ENCODE results near the gene DOK3. TPM values are rescaled to one million over a fixed set of nuclear protein-coding genes. Genes with fewer than 3 reads are reported as not detected.
A peak's percentile ranks its signal among the peaks of the same experiment; 100 is the strongest.

DOK3 gene
- total RNA-seq, 1 donor from 2014 or later, result 11.6 TPM

DNA sequence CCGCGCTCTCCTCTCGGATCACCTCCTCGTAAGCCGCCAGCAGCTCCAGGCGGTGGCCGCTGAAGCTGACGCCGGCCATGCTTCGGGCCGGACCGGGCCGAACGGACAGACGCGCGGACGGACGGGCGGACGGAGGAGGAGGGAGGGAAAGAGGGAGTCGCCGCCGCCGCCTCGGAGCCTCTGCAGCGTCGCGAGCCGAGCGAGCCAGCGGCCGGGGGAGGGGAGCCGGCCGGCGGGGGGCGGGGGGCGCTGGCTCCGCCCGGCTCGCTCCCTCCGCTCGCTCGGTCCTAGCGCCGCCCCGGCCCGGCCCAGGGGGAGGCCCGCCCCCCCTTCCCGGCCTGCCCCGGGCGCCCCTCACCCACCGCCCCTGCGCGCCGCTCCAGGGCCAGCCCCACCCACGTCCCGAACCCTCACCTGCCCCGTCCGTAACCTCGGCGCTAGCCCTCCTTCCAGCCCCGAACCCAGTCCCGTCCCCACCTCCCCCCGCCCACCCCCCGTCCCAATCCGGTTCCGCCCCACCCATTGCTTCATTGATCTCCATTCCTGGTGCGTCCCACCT lies 36.1 kb downstream of the DOK3 start, which contains the start of gene DBN1:
Gene DBN1 (minus strand): TSS at position 192 of the 559 bp plus-strand sequence. CDS start 113 bp downstream, at position 79.
- H3K4me3 Mint-ChIP-seq (ENCODE audit: low read depth), result peak within 1 kb of the TSS; percentile 82
- H3K9me3 Mint-ChIP-seq (ENCODE audit: low read depth), result no peaks in the 10 kb centered on the region
- H3K27ac Mint-ChIP-seq, result peak within 1 kb of the TSS; percentile 96
- TF ChIP-seq, protein P1, sequence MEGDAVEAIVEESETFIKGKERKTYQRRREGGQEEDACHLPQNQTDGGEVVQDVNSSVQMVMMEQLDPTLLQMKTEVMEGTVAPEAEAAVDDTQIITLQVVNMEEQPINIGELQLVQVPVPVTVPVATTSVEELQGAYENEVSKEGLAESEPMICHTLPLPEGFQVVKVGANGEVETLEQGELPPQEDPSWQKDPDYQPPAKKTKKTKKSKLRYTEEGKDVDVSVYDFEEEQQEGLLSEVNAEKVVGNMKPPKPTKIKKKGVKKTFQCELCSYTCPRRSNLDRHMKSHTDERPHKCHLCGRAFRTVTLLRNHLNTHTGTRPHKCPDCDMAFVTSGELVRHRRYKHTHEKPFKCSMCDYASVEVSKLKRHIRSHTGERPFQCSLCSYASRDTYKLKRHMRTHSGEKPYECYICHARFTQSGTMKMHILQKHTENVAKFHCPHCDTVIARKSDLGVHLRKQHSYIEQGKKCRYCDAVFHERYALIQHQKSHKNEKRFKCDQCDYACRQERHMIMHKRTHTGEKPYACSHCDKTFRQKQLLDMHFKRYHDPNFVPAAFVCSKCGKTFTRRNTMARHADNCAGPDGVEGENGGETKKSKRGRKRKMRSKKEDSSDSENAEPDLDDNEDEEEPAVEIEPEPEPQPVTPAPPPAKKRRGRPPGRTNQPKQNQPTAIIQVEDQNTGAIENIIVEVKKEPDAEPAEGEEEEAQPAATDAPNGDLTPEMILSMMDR (IDR thresholded peaks at IDR 0.05; ENCODE audit: unreplicated experiment), result no peak
- peaks cover 5% of the 10 kb centered on the region for H3K27me3 Mint-ChIP-seq
- peak; percentile 54 for DNase-seq (ENCODE audit: low spot score, unreplicated experiment)
- H3K36me3 Mint-ChIP-seq (ENCODE audit: insufficient read depth), result peaks cover 6% of the 10 kb centered on the region
- H3K4me1 Mint-ChIP-seq (ENCODE audit: low read depth), result peaks cover 26% of the 10 kb centered on the region

DNA sequence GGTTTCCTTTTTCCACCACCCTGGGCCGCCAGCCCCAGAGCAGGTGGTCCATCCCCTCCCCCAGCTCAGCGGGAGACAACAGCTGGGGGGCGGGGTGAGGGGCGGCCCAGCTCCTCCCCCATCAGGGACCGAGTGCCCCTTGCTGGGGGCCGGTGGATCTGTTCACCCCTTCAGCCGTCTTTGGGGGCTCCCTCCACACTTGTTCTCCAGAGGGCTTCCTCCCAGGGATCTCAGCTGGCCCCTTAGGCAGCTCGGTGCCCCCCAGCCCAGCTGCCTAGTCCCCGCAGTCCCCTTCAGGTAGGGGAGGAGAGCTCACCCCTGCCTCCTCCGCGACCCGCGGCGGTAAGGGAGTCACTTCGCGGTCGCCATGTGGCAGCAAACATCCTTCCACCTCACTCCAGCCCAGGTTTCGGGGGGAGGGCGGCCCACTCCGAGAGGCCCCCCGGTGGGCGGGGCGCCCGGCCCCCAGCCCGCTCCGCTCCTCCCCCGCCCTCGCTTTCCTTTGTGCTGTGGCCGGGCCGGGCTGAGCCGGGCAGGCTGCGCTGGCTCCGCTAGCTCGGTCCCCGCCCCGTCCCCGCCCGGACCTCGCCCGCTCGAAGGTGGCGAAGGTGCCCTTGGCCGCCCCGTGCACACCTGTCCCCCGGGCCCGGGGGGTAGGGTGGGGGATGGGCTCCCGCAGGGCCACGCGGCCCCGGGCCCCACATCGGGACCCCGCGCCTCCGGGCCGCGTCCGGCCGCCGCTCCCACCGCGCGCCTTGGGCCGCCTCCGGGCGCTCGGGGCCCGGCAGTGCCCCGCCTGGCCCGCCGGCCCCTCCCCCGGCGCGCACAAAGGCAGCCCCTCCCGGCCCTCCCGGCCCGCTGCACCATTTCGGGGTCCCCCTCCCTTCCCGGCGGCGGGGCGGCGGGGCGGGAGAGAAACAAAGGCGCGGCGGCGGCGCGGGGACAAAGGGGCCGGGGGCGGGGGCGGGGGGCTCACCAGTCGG lies 36.9 kb downstream of the DOK3 start:
- TF ChIP-seq, protein P1 (IDR thresholded peaks at IDR 0.05; ENCODE audit: unreplicated experiment), result no peak
- Mint-ChIP-seq H3K27ac (peak overlapping the region; percentile 90), H3K27me3 (peaks cover 5% of the 10 kb centered on the region), H3K36me3 (ENCODE audit: insufficient read depth) (peaks cover 9% of the 10 kb centered on the region), H3K4me1 (ENCODE audit: low read depth) (peaks cover 26% of the 10 kb centered on the region), H3K9me3 (ENCODE audit: low read depth) (no peaks in the 10 kb centered on the region), H3K4me3 (ENCODE audit: low read depth) (peak overlapping the region; percentile 82)
- DNase-seq (ENCODE audit: low spot score, unreplicated experiment), result peak; percentile 69

DNA sequence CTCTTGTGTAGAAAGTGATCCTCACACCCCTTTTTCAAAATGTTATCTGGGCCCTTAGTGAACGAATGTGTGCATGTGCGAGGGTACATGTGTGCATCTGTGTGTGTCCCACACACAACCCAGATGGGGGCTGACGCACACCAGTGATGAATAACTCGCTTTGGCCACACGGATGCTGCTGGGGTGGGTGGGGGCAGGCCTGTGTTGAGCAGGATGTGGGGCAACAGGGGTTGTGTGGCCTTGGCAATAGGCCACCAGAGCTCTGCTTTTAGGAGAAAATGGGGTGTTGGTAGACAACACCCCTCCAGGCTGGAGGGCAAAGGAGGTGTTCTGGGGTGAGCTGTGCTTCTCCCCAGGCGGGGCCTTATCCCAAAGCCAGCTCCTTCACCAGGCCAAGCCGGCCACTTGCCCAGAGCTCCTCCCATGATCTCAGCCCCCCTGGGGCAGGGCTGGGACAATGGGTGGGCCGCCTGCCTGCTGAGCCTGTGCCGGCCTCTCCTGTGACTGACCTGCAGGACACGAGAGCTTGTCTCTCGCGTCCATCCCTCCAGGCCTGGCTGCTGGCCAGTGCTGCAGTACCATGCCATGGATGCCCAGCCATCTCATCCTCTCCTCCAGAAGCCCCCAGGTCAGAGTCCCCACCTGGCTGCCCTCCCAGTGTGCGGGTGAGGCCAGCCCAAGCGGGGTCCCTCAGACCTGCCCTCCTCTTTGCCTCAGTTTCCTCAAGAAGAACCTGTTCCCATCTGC lies 37.8 kb downstream of the DOK3 start:
- peaks cover 16% of the 10 kb centered on the region for H3K36me3 Mint-ChIP-seq (ENCODE audit: insufficient read depth)
- no peak for DNase-seq (ENCODE audit: low spot score, unreplicated experiment)
- peak overlapping the region; percentile 84 for H3K27ac Mint-ChIP-seq
- H3K4me1 Mint-ChIP-seq (ENCODE audit: low read depth), result peaks cover 26% of the 10 kb centered on the region
- H3K27me3 Mint-ChIP-seq, result peaks cover 5% of the 10 kb centered on the region
- TF ChIP-seq, protein P1 (IDR thresholded peaks at IDR 0.05; ENCODE audit: unreplicated experiment), result no peak
- peak overlapping the region; percentile 82 for H3K4me3 Mint-ChIP-seq (ENCODE audit: low read depth)
- no peaks in the 10 kb centered on the region for H3K9me3 Mint-ChIP-seq (ENCODE audit: low read depth)

DNA sequence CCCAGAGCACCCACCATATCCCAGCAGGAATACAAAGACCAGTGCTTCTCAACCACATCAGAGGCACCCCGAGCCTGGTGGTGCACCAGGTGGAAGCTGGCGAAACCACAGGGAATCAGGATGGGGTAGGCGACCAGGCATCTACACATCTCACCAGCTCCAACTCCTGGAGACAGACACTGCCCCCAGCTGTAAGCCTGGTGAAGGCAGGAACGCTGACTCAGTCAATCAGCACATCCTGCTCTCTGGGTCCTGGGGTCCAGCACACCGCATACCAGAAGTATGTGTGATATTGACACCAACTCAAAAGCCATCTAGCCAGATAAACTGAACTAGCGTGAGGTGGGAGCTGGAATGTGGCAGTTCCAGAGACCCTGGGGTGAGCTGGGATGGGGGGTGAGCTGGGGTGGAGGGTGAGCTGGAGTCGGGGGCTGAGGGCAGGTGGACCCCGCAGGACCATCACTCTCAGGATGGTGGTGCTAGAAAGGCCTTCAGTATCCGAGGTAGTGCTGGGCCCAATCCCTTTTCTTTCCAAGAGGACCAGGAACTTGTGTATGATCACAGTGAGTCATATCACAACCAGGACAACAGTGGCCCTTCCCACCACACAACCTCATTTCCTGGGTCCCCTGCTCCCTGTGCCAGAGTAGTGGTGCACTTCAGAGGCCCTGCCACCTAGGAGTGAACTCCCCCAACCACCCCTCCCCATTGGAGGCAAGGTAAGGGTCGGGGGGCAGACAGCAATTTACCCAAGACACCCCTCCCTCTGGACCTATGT lies 38.7 kb downstream of the DOK3 start:
- Mint-ChIP-seq H3K27me3 (peaks cover 5% of the 10 kb centered on the region), H3K9me3 (ENCODE audit: low read depth) (no peaks in the 10 kb centered on the region), H3K36me3 (ENCODE audit: insufficient read depth) (peaks cover 22% of the 10 kb centered on the region), H3K27ac (peak overlapping the region; percentile 92), H3K4me1 (ENCODE audit: low read depth) (peaks cover 26% of the 10 kb centered on the region), H3K4me3 (ENCODE audit: low read depth) (peak overlapping the region; percentile 82)
- TF ChIP-seq, protein P1 (IDR thresholded peaks at IDR 0.05; ENCODE audit: unreplicated experiment), result no peak
- no peak for DNase-seq (ENCODE audit: low spot score, unreplicated experiment)
